Germinal center (tissue), 1 donor: ENCODE results near the gene NDUFB10.
"Not testable (repeated sequence)": the region's sequence is repeated elsewhere in the genome, so short reads cannot be mapped to it uniquely, and the experiment has no call there.

Source experiments
- DNase-seq: peaks from one replicate; pipeline ENCODE4 v3.0.0; 2012; ENCODE audit warnings: mixed read lengths, low spot score

The NDUFB10 gene

DNA sequence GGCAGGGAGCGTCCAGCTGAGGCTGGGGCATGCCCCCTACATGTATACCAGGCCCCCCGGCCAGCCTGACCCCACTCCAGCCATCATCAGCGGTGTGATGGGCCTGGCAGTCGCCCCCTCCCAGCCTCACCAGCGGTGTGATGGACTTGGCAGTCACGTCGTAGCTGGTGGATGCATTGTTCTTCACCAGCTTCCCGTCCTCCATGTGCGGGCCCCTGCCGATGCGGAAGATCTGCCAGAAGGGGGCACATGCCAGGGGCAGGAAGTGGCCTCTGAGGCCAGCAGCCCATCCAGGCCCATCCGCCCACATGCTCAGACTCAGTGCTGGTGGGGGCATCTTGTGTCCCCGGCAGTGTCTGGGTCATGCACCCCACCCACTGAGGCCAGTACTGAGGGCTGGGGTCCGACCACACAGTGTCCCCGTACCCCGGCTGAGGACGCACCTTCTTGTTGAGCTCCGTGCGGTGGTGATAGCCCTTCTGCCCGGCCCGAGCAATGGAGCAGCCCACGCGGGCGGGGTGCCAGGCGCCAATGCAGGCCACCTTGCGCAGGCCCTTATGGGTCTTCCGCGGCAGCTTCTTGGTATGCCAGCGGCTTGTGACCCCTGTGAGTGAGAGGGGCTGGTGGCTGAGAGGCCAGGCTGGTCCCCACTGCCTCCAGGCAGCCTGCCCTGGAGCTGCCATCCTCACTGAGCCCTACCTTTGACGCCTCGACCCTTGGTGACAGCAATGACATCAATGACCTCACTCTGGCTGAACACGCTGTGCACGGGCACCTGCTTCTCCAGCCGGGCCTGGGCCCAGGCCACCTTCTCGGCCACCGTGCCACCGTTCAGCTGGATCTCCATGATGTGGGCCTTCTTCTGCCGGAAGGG lies 12.6 kb upstream of the NDUFB10 start:
- DNase-seq: no peak

DNA sequence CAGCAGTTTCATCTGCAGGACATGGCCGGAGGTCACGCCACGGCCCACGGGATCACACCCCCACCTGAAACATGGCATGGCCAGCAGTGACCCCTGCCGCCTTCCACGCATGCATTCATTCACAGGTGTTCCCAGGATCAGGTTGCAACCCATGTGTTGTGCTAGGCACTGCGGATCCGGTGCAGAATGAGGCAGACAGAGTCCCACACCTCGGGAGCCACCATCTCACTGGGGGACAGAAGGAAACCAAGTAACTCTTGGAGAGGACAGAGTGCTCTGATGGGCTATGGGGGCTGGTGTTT lies 12.0 kb upstream of the NDUFB10 start:
- no peak for DNase-seq

DNA sequence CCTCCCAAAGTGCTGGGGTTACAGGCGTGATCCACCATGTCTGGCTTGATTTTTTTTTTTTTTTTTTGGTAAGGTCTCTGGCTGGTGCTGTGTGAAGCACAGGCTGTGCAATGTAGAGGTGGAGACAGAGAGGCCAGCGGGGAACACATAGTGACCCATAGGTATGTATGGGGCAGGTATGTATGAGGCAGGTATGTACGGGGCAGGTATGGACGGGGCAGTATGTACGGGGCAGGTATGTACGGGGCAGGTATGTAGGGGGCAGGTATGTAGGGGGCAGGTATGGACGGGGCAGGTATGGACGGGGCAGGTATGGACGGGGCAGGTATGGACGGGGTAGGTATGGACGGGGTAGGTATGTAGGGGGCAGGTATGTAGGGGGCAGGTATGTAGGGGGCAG lies 9.8 kb upstream of the NDUFB10 start:
- no peak for DNase-seq

DNA sequence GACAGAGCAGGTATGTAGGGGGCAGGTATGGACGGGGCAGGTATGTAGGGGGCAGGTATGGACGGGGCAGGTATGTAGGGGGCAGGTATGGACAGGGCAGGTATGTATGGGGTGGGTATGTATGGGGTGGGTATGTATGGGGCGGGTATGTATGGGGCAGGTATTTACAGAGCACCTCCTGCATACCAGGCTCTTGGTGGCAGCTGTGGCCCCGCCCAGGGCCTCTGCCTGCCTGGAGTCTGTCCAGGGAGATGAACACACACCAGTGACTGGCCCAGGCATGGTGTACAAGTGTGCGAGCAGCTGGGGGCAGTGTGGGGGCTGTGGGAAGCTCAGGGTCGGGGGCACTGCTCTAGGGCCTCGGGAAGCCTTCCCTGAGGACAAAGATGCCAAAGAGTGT lies 9.3 kb upstream of the NDUFB10 start:
- no peak for DNase-seq

DNA sequence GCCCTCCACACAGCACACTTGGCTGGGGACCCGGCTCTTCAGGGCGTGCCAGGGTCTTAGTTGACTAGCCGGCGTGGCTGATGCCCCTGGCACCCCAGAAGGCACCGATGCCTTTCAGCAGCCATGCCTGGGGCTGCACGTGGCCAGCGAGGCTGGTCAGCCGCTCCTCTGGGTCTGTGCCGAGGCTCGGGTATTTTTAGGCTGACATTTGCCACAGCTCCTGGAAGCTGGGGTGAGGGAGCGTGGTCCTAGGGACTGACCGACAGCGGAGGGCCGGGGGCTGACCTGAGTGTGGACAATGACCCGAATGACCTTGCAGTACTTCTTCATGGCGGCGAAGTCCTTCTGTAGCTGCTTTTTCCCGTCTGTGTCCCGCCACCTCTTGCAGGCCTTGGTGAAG lies 8.8 kb upstream of the NDUFB10 start:
- no peak for DNase-seq

DNA sequence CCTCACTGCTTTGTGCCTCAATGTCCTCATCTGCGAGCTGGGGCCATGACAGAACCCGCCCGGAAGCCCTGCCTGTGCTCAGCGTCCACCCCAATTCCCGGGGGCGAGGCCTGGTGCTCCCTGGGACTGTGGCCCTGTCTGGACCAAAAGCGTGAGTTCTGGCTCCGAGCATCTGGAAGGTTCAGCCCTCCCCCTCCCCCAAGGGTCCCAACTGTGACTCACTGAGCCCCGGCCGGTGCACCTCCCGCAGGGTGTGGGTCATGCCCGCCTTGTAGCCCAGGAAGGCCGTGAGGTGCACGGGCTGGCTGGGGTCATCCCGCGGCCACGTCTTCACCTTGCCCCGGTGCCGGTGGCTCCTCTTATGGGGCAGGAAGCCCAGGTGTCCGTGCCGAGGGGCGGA lies 5.6 kb upstream of the NDUFB10 start:
- DNase-seq: no peak

DNA sequence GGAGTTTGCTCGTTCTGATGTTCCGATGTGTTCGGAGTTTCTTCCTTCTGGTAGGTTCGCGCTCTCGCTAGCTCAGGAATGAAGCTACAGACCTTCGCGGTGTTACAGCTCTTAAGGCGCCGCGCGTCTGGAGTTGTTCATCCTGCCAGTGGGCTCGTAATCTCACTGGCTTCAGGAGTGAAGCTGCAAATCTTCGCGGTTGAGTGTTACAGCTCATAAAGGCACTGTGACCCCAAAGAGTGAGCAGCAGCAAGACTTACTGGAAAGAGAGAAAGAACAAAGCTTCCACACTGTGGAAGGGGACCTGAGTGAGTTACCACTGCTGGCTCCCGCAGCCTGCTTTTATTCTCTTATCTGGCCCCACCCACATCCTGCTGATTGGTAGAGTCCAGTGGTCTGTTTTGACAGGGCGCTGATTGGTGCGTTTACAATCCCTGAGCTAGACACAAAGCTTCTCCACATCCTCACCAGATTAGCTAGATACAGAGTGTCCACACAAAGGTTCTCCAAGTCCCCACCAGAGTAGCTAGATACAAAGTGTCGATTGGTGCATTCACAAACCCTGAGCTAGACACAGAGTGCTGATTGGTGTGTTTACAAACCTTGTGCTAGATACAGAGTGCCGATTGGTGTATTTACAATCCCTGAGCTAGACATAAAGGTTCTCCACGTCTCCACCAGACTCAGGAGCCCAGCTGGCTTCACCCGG lies 1.8 kb upstream of the NDUFB10 start:
- DNase-seq: not testable (repeated sequence)

DNA sequence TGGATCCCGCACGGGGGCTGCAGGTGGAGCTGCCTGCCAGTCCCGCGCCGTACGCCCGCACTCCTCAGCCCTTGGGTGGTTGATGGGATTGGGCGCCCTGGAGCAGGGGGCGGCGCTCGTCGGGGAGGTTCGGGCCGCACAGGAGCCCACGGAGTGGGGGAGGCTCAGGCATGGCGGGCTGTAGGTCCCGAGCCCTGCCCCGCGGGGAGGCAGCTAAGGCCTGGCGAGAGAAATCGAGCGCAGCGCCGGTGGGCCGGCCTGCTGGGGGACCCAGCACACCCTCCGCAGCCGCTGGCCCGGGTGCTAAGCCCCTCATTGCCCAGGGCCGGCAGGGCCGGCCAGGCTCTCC lies 1.2 kb upstream of the NDUFB10 start:
- DNase-seq: not testable (repeated sequence)

DNA sequence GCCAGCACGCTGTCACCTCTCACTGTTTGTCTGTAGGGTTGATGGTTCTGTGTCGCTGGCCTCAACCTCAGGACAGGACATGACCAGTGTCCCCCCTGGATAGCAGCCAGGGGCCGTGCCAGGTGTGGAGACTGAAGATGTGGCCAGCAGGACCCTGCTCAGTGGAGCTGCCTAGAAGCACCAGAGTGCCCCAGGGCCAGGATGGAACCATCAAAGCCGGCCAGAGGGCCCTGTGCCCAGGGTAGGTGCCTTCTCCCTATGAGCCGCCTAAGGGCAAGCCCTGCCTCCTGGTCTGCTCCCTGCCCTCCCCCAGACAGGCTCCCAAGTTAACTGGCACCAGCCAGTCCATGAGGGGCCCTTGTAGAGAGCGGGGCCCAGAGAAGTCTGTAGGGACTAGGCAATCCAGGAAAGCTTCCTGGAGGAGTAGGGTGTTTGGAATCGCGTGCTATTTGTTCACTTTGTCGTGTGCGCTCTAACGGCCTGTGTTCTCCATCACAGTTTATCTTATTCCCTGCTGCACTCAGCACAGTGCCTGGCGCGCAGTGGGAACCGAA lies 546 bp upstream of the NDUFB10 start:
- no peak for DNase-seq

DNA sequence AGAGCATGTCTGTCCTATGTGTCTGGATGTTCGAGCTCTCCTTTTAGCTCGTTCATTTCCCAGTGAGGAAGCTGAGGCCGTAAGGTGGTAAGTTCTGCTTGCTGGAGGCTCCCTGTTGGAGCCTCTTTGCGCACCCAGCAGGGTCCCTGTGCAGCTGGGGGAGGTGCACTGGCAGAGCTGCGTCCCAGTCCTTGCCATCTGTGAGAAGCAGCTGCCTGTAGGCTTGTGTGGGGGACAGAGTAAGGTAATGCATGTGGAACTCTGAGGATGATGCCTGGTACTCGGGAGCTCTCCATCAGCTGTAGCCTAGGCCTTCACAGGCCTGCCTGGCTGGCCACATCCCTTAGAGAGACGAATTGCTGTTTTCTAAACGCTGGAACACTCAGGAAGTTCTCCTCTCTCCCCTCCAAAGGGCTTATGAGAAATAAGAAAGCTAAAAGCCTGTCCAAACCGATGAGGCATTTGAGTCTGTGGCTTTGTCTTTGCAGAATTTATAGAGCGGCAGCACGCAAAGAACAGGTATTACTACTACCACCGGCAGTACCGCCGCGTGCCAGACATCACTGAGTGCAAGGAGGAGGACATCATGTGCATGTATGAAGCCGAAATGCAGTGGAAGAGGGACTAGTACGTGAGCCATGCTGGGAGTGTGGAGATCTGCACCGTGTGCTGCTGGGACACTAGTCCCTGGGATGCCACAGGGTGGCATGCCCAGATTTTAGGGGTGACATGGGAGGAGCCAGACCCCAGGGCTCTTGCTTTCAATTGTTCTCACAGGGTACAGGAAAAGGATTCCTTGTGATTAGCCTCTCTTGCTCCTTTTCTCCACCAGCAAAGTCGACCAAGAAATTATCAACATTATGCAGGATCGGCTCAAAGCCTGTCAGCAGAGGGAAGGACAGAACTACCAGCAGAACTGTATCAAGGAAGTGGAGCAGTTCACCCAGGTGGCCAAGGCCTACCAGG lies 1.6 kb downstream of the NDUFB10 start:
- no peak for DNase-seq

DNA sequence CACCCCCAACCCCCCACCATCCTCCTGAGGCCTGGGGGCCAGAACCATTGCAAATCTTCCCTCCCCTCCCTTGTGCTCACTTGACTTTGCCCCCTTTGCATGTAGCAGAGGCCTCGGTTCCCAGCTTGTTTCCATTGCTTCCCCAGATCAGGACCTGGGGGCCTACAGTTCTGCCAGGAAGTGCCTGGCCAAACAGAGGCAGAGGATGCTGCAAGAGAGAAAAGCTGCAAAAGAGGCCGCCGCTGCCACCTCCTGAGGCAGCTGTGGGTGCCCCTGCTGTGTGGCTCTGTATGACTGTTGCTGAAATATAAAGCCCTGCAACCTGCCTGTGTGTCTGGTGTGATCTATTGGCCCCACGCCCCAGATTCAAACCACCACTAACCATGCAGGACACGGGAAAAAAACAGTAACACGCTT lies 2.3 kb downstream of the NDUFB10 start:
- DNase-seq: no peak

DNA sequence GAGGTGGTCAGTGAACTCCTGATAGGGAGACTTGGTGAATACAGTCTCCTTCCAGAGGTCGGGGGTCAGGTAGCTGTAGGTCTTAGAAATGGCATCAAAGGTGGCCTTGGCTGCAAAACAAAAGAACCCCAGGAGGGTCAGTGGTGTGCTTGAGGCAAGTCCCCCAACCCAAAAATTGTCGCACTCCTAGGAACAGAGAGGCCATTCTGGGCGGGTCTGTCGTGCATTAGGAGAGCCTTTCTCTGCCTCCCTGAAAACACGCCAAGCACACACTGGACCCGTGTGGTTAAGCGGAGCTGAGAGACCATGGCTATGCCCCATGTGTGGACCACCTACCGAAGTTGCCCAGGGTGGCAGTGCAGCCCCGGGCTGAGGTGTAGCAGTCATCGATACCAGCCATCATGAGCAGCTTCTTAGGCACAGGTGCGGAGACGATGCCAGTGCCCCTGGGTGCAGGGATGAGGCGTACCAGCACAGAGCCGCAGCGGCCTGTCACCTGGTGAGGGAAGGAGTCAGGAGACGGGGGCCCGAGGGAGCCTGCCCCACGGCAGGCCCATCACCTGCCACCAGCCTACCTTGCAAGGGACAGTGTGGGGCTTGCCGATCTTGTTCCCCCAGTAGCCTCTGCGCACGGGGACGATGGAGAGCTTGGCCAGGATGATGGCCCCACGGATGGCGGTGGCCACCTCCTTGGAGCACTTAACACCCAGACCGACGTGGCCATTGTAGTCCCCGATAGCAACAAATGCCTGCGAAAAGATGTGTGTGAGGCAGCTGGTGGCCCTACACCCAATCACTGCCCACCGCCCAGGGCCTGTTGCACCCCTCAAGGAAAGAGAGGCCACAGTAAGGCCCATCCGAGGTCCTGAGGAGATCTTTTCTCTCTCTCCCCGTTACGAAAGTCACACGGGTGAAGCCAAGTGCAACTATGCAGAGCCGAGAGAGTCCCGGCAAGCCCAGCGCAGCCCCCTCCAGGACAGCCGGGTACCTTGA lies 3.1 kb downstream of the NDUFB10 start:
- DNase-seq: not testable (repeated sequence)

DNA sequence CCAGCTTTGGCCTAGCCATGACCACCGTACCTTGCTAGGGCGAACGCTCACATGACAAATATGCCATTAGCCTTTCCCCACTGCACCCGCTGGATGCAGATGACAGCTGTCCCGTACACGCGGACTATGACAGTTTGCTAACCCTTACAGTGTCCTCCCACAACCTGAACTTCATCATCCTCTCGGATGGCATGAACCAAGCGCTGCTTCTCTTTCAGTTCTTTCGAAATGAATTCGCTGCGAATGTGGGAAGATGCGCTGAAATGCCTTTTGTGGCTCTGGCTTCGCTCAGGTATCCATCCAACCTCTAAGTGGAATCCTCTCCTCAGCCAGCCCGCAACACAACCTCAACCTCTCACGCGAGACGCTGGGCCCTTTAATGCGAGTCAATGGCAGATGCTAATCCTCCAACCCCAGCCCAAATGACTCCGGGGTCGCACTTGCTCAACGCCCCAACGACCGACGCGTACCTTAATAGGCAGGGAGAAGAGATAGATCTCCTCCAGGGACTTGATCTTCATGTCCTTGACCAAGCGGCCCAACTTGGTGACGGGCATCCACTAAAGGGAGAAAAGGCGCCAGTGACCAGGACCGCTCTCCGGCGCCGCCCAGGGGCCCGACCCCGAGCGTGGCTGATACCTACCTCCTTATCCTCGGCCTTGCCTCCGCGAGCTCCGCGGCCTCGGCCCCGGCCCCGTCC lies 4.6 kb downstream of the NDUFB10 start:
- no peak for DNase-seq

DNA sequence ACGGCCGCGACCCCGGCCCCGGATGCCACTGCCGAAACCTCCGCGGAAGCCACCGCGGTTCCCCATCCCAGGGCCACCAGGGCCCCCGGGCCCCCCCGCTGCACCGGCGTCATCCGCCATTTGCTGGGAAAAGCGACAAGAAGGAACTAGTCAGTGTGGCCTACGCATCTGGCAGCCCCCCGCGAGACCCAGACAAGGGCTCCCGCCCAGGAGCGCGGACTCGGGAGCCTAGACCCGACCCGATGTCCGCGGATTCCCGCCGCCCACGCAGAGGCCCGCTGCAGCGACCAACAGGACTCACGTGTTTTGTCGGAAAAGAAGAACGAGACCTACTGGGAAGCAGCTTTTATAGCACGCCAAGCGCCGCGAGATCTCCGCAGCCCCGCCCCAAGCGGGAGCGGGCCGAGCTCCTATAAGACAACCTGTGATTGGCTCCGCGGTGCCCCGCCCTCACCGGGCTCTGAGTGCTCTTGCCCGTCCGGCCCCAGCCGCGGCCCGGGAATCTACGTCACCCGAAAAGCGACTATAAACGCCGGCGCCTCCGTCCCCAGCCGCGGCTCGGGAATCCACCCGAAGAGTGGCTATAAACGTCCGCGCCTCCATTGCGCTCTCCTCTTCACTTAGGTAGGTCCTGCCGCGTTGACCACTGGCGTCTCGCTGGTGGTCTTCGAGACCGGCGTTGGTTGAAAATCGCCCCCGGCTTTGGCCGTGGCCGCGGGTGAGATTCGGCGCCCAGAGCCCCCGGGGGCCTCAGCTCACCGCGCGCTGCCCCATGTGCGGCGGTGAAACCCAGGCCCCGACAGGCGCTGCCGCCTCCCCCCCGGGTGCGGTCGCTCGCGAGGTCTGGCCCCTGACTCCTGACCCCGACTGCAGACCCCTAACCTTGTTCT lies 5.4 kb downstream of the NDUFB10 start, which contains the start of gene RPS2:
Gene RPS2 (minus strand): TSS at position 321 of the 890 bp plus-strand sequence. CDS start 201 bp downstream, at position 120.
- DNase-seq: peak; percentile 99

DNA sequence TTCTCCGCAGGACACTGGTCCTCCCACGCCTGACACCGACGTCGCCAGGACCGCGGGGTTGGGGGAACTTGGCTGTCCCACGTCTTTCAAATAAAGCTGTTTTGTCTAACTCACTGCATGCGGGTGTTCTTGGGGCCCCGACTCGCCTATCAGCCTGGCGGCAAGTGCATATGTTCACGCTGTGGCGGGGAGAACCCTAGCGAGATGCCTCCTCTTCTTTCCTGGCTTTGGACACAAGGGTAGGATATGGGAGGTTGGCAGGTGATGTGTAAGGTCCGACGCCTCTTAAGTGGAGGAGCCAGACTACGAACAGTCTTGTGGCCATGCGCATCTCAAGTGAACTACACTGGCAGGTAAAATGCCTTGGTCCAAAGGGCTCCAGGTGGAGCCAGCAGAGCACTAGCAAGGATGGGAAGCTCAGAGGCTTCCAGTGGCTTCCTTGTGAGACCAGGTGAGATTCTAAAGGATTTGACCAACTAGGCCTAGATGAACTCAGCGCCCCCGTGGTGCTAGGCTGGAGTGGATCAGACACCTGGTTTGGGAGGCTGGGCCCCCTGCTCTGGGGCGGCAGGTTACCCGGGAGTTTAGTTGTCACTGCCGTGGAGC lies 6.2 kb downstream of the NDUFB10 start:
- no peak for DNase-seq

DNA sequence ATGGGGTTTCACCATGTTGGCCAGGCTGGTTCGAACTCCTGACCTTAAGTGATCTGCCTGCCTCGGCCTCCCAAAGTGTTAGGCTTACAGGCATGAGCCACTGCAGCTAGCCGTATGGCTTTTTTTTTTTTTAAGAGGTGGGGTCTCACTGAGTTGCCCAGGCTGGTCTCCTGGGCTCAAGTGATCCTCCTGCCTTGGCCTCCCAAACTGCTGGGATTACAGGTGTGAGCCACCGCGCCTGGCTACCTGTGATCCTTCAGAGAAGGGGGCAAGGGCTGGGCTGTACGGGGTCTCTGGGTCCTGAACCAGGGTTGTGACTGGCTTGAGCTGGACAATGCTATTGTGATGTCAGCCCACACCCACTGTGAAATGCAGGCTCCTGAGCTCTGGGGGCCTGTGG lies 7.1 kb downstream of the NDUFB10 start, which contains the start of gene RNF151:
Gene RNF151 (plus strand): TSS at position 397 of the 400 bp plus-strand sequence. CDS start 26 bp downstream, outside the sequence.
- no peak for DNase-seq

DNA sequence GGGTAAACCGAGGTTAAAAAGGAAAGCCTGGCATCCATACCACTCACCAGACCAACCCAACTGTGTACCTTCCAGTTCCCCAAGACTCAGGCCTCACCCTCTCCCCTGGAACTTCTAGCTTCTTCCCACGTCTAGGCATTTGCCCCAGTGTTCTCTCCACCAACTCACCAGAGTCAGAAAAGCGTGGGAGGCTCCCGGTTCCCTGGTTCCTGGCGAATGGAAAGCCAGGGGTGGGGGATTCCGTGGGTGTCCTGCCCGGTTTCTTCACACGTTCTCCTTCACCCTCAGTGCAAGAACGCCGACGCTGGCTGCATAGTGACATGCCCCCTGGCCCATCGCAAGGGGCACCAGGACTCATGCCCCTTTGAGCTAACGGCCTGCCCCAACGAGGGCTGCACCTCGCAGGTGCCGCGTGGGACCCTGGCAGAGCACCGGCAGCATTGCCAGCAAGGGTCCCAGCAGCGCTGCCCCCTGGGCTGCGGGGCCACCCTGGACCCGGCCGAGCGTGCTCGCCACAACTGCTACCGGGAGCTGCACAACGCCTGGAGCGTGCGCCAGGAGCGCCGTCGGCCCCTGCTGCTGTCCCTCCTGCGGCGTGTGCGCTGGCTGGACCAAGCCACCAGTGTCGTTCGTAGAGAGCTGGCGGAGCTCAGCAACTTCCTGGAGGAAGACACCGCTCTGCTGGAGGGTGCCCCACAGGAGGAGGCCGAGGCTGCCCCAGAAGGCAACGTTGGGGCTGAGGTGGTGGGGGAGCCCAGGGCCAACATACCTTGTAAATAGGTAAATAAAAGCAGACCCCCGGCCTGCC lies 9.0 kb downstream of the NDUFB10 start:
- DNase-seq: no peak
